Measurements from ENCODE around the gene CAMTA1.

- TF ChIP-seq EZH2 (IDR thresholded peaks at IDR 0.05; ENCODE audit: insufficient read depth, low read length) = no peak
- no peak for TF ChIP-seq CTCF (IDR thresholded peaks at IDR 0.05; ENCODE audit: insufficient read depth, low read depth, low read length)
Measured at GRCh38 chr1:7692005-7692404, 906.8 kb downstream of the CAMTA1 start.

Data from astrocyte (in vitro differentiated cells and primary cell).